WTC11 (cell line): ENCODE results near the gene PDE8A. TPM values are rescaled to one million over a fixed set of nuclear protein-coding genes. Genes with fewer than 3 reads are reported as not detected.

Source experiments
- ATAC-seq: fragments of 200-7000 bp; cut with Tn5 transposase; 2 replicates; pipeline ENCODE4 v1.10.0; 2021; ENCODE audit warnings: mild to moderate bottlenecking, moderate library complexity
- CTCF ChIA-PET: fragments of 300-600 bp; sonication (Branson Sonifier 250); formaldehyde crosslinking; loops from one replicate; lab custom pipeline; 2021; ENCODE audit warnings: antibody characterized with exemption; lab: Charles Lee
- POLR2A ChIA-PET: fragments of 350-600 bp; sonication (Branson Sonifier 250); formaldehyde crosslinking; loops from one replicate; lab custom pipeline; 2021; ENCODE audit warnings: antibody characterized with exemption; lab: Charles Lee
- DNase-seq: peaks from one replicate; pipeline ENCODE4 v3.0.0; 2021; ENCODE audit warnings: low spot score
- H3K27ac Mint-ChIP-seq: 2 replicates; pipeline ENCODE4 v1.8.0; 2021; ENCODE audit warnings: mixed read lengths
- H3K27me3 Mint-ChIP-seq: 2 replicates; pipeline ENCODE4 v1.8.0; 2021; ENCODE audit warnings: low read depth, mild to moderate bottlenecking, moderate library complexity, mixed read lengths
- H3K36me3 Mint-ChIP-seq: 2 replicates; pipeline ENCODE4 v1.8.0; 2021; ENCODE audit warnings: mixed read lengths
- H3K4me1 Mint-ChIP-seq: 2 replicates; pipeline ENCODE4 v1.8.0; 2022; ENCODE audit warnings: mixed read lengths
- H3K4me3 Mint-ChIP-seq: 2 replicates; pipeline ENCODE4 v1.8.0; 2021; ENCODE audit warnings: mild to moderate bottlenecking, moderate library complexity, mixed read lengths
- H3K9me3 Mint-ChIP-seq: 2 replicates; pipeline ENCODE4 v1.8.0; 2021; ENCODE audit warnings: mixed read lengths
- AFF4 ChIP-seq: sonication (generic); formaldehyde crosslinking; IDR thresholded peaks from 2 replicates; pipeline ENCODE4 v1.8.1; 2023; ENCODE audit warnings: mild to moderate bottlenecking, missing genetic modification reagents, borderline replicate concordance
- AR ChIP-seq: fragments of 250-450 bp; sonication (Bioruptor Pico); IDR thresholded peaks from 2 replicates; pipeline ENCODE4 v1.9.0; 2021; ENCODE audit warnings: mild to moderate bottlenecking
- ATF1 ChIP-seq: sonication (generic); formaldehyde crosslinking; IDR thresholded peaks from 2 replicates; pipeline ENCODE4 v1.8.1; 2023; ENCODE audit warnings: mild to moderate bottlenecking, moderate library complexity, missing genetic modification reagents
- ATF6 ChIP-seq: sonication (generic); formaldehyde crosslinking; IDR thresholded peaks from 2 replicates; pipeline ENCODE4 v1.8.1; 2023; ENCODE audit warnings: mild to moderate bottlenecking, missing genetic modification reagents
- E2F4 ChIP-seq: sonication (generic); formaldehyde crosslinking; IDR thresholded peaks from 2 replicates; pipeline ENCODE4 v1.8.1; 2022; ENCODE audit warnings: low read depth, mild to moderate bottlenecking, moderate library complexity, missing genetic modification reagents, borderline replicate concordance
- GABPB1 ChIP-seq: sonication (generic); formaldehyde crosslinking; IDR thresholded peaks from 2 replicates; pipeline ENCODE4 v1.8.1; 2023; ENCODE audit warnings: mild to moderate bottlenecking, missing genetic modification reagents
- GRHL2 ChIP-seq: fragments of 250-450 bp; sonication (Bioruptor Pico); IDR thresholded peaks from 2 replicates; pipeline ENCODE4 v1.8.0; 2022; ENCODE audit warnings: mild to moderate bottlenecking, moderate library complexity; ENCODE audit not compliant: insufficient replicate concordance, severe bottlenecking
- IRF2 ChIP-seq: sonication (generic); formaldehyde crosslinking; IDR thresholded peaks from 2 replicates; pipeline ENCODE4 v1.8.0; 2022; ENCODE audit warnings: low read depth, missing genetic modification reagents, borderline replicate concordance
- JAZF1 ChIP-seq: fragments of 250-450 bp; sonication (Bioruptor Pico); IDR thresholded peaks from 2 replicates; pipeline ENCODE4 v1.9.0; 2021; ENCODE audit warnings: moderate library complexity, mild to moderate bottlenecking, inconsistent platforms
- KAT7 ChIP-seq: sonication (generic); formaldehyde crosslinking; IDR thresholded peaks from 2 replicates; pipeline ENCODE4 v1.8.1; 2023; ENCODE audit warnings: missing genetic modification reagents, mild to moderate bottlenecking, borderline replicate concordance
- NFE2L1 ChIP-seq: sonication (generic); formaldehyde crosslinking; IDR thresholded peaks from 2 replicates; pipeline ENCODE4 v1.8.1; 2023; ENCODE audit warnings: missing genetic modification reagents
- NR1H2 ChIP-seq: sonication (generic); formaldehyde crosslinking; IDR thresholded peaks from 2 replicates; pipeline ENCODE4 v1.9.0; 2021; ENCODE audit warnings: mild to moderate bottlenecking, moderate library complexity, missing genetic modification reagents
- NR3C1 ChIP-seq: sonication (generic); formaldehyde crosslinking; conservative IDR thresholded peaks from 2 replicates; pipeline ENCODE4 v1.8.1; 2023; ENCODE audit warnings: low read depth, mild to moderate bottlenecking, missing genetic modification reagents
- SMAD4 ChIP-seq: sonication (generic); formaldehyde crosslinking; IDR thresholded peaks from 2 replicates; pipeline ENCODE4 v1.8.0; 2022; ENCODE audit warnings: mild to moderate bottlenecking, missing genetic modification reagents
- TEAD4 ChIP-seq: sonication (generic); formaldehyde crosslinking; IDR thresholded peaks from 2 replicates; pipeline ENCODE4 v1.8.0; 2022; ENCODE audit warnings: mild to moderate bottlenecking, missing genetic modification reagents
- TP53 ChIP-seq: sonication (generic); formaldehyde crosslinking; IDR thresholded peaks from 2 replicates; pipeline ENCODE4 v1.8.1; 2023; ENCODE audit warnings: mild to moderate bottlenecking, missing genetic modification reagents
- ZNF317 ChIP-seq: sonication (generic); formaldehyde crosslinking; IDR thresholded peaks from 2 replicates; pipeline ENCODE4 v1.8.1; 2023; ENCODE audit warnings: low read depth, mild to moderate bottlenecking, moderate library complexity, missing genetic modification reagents, borderline replicate concordance
- ZSCAN18 ChIP-seq: fragments of 250-450 bp; sonication (Bioruptor Pico); IDR thresholded peaks from 2 replicates; pipeline ENCODE4 v2.1.2; 2022; ENCODE audit warnings: mild to moderate bottlenecking, moderate library complexity
- total RNA-seq: library from RNA; stranded (reverse); gene quantifications from 3 replicates; pipeline ENCODE4 v1.2.3, GENCODE V29; 2021

Gene PDE8A
- total RNA-seq, 1 experiment from 2014 or later = 13.9 TPM

GRCh38 chr15:84967380-84967779 lies 14.3 kb upstream of the PDE8A start:
- no peak for DNase-seq
- no peak overlapping the region for H3K4me3 Mint-ChIP-seq
- peaks cover 6% of the 10 kb centered on the region for H3K27me3 Mint-ChIP-seq
- TF ChIP-seq KAT7 (no peak), GABPB1 (peak; percentile 70), NFE2L1 (no peak)
- ATAC-seq = no peak; the same call in 1 of the 2 replicates
- peaks cover 39% of the 10 kb centered on the region for H3K9me3 Mint-ChIP-seq
- H3K4me1 Mint-ChIP-seq = peaks cover 12% of the 10 kb centered on the region
- CTCF ChIA-PET = no interaction called here
- POLR2A ChIA-PET = no interaction called here
- no peak overlapping the region for H3K27ac Mint-ChIP-seq
- H3K36me3 Mint-ChIP-seq = peaks cover 11% of the 10 kb centered on the region

GRCh38 chr15:84968301-84968700 lies 13.4 kb upstream of the PDE8A start:
- peaks cover 11% of the 10 kb centered on the region for H3K36me3 Mint-ChIP-seq
- no peak overlapping the region for H3K27ac Mint-ChIP-seq
- H3K4me3 Mint-ChIP-seq = no peak overlapping the region
- peaks cover 39% of the 10 kb centered on the region for H3K9me3 Mint-ChIP-seq
- H3K27me3 Mint-ChIP-seq = peaks cover 6% of the 10 kb centered on the region
- peaks cover 7% of the 10 kb centered on the region for H3K4me1 Mint-ChIP-seq
- no peak for TF ChIP-seq IRF2 (CRISPR knock-in tag)
- TF ChIP-seq TP53 (CRISPR knock-in tag) = no peak
- TF ChIP-seq NR3C1 (CRISPR knock-in tag) = no peak
- TF ChIP-seq, all 79 proteins: peak for 0
- ChIA-PET POLR2A (no interaction called here), CTCF (no interaction called here)
- no peak for ATAC-seq
- DNase-seq = no peak

DNA sequence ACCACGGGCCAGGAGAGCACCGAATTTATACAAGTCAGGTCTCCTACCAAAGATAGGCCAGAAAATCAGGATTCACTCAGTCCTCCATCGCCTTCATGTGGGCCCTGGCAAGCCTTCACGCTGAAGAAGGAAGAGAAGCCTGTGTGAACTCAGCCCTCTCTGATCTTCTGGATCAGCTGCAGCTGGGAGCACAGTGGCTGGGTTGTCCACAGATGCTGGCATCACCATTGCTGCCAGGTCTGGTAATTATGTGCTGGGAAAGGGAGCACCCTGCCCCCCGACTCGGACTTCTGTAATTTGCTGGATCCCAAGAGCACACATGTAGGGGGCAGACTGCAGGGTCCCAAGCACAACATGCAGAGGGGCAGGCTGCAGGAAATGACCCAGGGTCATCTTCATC lies 12.4 kb upstream of the PDE8A start:
- Mint-ChIP-seq H3K4me1 (peaks cover 17% of the 10 kb centered on the region), H3K9me3 (peaks cover 34% of the 10 kb centered on the region), H3K36me3 (peaks cover 11% of the 10 kb centered on the region), H3K4me3 (no peak overlapping the region), H3K27ac (no peak overlapping the region), H3K27me3 (peaks cover 6% of the 10 kb centered on the region)
- no peak for ATAC-seq
- CTCF ChIA-PET = no interaction called here
- DNase-seq = no peak
- POLR2A ChIA-PET = no interaction called here
- TF ChIP-seq E2F4 (no peak), ZNF317 (no peak), TP53 (CRISPR knock-in tag) (no peak), ATF6 (CRISPR knock-in tag) (no peak), NR1H2 (CRISPR knock-in tag) (no peak), AR (no peak), SMAD4 (CRISPR knock-in tag) (no peak), IRF2 (CRISPR knock-in tag) (no peak), GABPB1 (no peak), AFF4 (CRISPR knock-in tag) (no peak), GRHL2 (CRISPR knock-in tag) (no peak), JAZF1 (CRISPR knock-in tag) (no peak), ATF1 (no peak), TEAD4 (no peak), ZSCAN18 (no peak)
- TF ChIP-seq, all 79 proteins: peak for 0
